ENCODE measurements around the gene PRPF8.
A peak's percentile ranks its signal among the peaks of the same experiment; 100 is the strongest.
"Not testable (repeated sequence)": the region's sequence is repeated elsewhere in the genome, so short reads cannot be mapped to it uniquely, and the experiment has no call there.

PRPF8 gene

DNA sequence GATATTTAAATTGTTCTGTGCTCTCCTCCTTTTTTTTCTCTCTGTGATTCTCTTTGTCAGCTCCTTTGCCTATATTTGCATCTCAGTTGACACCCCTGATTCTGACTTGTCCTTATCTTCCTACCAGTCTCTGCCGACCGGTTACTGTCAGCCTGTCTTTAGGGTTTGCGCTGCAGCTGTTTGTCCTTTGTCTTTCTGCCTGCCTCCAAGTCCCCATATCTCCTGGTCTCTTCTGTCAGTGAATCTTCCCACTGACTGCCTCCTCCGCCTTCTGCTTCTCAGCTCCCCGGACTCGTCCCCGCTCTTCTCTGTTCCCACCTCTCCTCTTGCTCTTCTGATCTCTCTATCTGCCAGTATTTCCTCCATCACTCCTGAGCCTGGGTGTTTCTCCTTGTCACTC is 20.3 kb upstream of the PRPF8 start:
- TF ChIP-seq, protein P1, sequence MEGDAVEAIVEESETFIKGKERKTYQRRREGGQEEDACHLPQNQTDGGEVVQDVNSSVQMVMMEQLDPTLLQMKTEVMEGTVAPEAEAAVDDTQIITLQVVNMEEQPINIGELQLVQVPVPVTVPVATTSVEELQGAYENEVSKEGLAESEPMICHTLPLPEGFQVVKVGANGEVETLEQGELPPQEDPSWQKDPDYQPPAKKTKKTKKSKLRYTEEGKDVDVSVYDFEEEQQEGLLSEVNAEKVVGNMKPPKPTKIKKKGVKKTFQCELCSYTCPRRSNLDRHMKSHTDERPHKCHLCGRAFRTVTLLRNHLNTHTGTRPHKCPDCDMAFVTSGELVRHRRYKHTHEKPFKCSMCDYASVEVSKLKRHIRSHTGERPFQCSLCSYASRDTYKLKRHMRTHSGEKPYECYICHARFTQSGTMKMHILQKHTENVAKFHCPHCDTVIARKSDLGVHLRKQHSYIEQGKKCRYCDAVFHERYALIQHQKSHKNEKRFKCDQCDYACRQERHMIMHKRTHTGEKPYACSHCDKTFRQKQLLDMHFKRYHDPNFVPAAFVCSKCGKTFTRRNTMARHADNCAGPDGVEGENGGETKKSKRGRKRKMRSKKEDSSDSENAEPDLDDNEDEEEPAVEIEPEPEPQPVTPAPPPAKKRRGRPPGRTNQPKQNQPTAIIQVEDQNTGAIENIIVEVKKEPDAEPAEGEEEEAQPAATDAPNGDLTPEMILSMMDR (IDR thresholded peaks at IDR 0.05; ENCODE audit: insufficient read depth, low read length, poor library complexity, severe bottlenecking), result no peak
- Histone ChIP-seq H3K27me3 (replicated peaks; ENCODE audit: control insufficient read depth, insufficient read depth, low read length) (no peaks in the 10 kb centered on the region), H3K4me3 (replicated peaks; ENCODE audit: low read depth, low read length) (no peak overlapping the region), H3K36me3 (ENCODE audit: control insufficient read depth, insufficient read depth, low read length) (no peaks in the 10 kb centered on the region)
- DNase-seq (ENCODE audit: extremely low read depth, insufficient read length), result no peak

DNA sequence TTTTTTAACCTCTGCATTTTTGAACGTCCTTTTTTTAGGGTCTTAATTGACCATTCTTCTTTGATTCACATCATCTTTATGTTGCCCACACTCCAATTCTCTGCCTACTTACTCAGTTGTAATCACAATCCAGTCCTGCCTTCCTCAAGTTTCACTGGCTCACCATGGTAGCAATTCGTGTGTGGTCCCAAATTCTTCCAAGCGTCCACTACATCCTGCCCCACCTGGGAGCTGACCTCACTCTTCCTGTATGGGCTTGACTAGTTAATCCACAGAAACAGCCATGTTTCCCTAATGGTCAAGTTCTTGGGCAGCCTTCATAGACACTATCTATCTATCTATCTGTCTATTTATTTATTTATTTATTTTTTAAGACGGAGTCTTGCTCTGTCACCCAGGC is 18.4 kb upstream of the PRPF8 start:
- Histone ChIP-seq H3K4me3 (replicated peaks; ENCODE audit: low read depth, low read length) (no peak overlapping the region), H3K36me3 (ENCODE audit: control insufficient read depth, insufficient read depth, low read length) (no peaks in the 10 kb centered on the region), H3K27me3 (replicated peaks; ENCODE audit: control insufficient read depth, insufficient read depth, low read length) (no peaks in the 10 kb centered on the region)
- TF ChIP-seq, protein P1 (IDR thresholded peaks at IDR 0.05; ENCODE audit: insufficient read depth, low read length, poor library complexity, severe bottlenecking), result no peak
- DNase-seq (ENCODE audit: extremely low read depth, insufficient read length), result no peak

DNA sequence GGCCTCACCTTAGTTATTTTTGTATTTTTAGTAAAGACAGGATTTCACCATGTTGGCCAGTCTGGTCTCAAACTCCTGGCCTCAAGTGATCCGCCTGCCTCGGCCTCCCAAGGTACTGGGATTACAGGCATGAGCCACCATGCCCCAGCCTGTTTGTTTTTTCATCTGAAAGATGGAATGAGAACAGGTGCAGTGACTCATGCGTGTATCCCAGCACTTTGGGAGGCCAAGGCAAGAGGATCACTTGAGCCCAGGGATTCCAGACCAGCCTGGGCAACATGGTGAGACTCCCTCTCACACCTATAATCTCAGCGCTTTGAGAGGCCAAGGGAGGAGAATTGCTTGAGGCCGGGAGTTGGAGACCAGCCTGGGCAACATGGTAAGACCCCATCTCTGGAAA is 15.2 kb upstream of the PRPF8 start:
- not testable (repeated sequence) for H3K4me3 ChIP-seq (replicated peaks; ENCODE audit: low read depth, low read length); DNase-seq (ENCODE audit: extremely low read depth, insufficient read length); H3K36me3 ChIP-seq (ENCODE audit: control insufficient read depth, insufficient read depth, low read length); H3K27me3 ChIP-seq (replicated peaks; ENCODE audit: control insufficient read depth, insufficient read depth, low read length)

DNA sequence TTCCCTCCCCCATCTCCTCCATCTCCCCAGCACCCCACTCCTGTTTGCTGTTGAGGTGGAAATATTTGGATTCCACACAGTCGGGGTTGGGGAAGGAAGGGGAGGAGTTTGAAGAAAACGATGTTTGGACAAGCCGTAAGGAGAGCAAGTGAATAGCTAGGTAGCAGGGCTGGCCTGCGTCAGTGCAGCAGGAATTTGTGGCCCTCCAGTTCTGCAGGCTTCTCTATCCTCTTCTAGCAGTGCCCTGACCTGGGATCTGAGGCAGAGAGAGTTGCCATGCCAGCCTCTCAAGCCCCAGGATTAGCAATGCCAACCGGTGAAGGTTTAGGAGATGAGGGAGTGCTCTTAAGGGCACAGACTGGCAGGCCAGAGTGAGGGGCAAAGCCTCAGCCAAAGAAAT is 13.0 kb upstream of the PRPF8 start:
- no peak for DNase-seq (ENCODE audit: extremely low read depth, insufficient read length)
- no peak overlapping the region for H3K4me3 ChIP-seq (replicated peaks; ENCODE audit: low read depth, low read length)
- no peaks in the 10 kb centered on the region for H3K27me3 ChIP-seq (replicated peaks; ENCODE audit: control insufficient read depth, insufficient read depth, low read length)
- TF ChIP-seq, protein P1 (IDR thresholded peaks at IDR 0.05; ENCODE audit: insufficient read depth, low read length, poor library complexity, severe bottlenecking), result no peak
- no peaks in the 10 kb centered on the region for H3K36me3 ChIP-seq (ENCODE audit: control insufficient read depth, insufficient read depth, low read length)

DNA sequence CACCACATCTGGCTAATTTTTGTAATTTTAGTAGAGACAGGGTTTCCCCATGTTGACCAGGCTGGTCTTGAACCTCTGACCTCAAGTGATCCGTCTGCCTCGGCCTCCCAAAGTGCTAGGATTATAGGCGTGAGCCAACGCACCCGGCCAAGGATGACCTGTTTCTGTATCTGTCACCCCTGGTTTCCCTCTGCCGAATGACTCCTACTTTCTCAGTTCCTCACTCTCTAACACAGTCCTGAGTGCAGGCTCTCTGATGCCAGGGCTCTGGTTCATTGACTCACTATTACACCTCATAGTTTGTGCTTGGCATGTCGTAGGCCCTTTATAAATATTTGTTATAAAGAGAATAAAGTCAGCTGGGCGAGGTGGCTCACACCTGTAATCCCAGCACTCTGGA is 10.7 kb upstream of the PRPF8 start:
- Histone ChIP-seq H3K27me3 (replicated peaks; ENCODE audit: control insufficient read depth, insufficient read depth, low read length) (no peaks in the 10 kb centered on the region), H3K36me3 (ENCODE audit: control insufficient read depth, insufficient read depth, low read length) (no peaks in the 10 kb centered on the region), H3K4me3 (replicated peaks; ENCODE audit: low read depth, low read length) (no peak overlapping the region)
- peak; percentile 34 for DNase-seq (ENCODE audit: extremely low read depth, insufficient read length)
- TF ChIP-seq, protein P1 (IDR thresholded peaks at IDR 0.05; ENCODE audit: insufficient read depth, low read length, poor library complexity, severe bottlenecking), result no peak

DNA sequence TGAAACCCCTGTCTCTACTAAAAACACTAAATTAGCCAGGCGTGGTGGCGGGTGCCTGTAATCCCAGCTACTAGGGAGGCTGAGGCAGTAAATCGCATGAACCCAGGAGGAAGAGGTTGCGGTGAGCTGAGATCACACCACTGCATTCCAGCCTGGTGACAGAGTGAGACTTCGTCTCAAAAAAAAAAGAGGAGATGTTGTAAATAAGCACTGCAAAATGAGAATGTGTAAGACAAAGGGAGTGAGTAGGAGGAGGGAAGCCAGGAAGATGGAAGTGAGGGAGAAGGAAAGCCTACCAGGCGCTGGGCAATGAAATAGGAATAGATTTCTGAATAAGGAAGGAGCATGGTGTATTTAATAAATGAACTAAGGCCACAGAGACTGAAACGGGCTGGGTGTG is 8.7 kb upstream of the PRPF8 start:
- TF ChIP-seq, protein P1 (IDR thresholded peaks at IDR 0.05; ENCODE audit: insufficient read depth, low read length, poor library complexity, severe bottlenecking), result no peak
- Histone ChIP-seq H3K4me3 (replicated peaks; ENCODE audit: low read depth, low read length) (no peak overlapping the region), H3K27me3 (replicated peaks; ENCODE audit: control insufficient read depth, insufficient read depth, low read length) (no peaks in the 10 kb centered on the region), H3K36me3 (ENCODE audit: control insufficient read depth, insufficient read depth, low read length) (no peaks in the 10 kb centered on the region)
- DNase-seq (ENCODE audit: extremely low read depth, insufficient read length), result no peak

All from GM06990 (cell line).